Trophoblast cell (in vitro differentiated cells and primary cell): ENCODE data around the gene ALDH16A1.

Source experiments
- DNase-seq, 2 donors: peaks; one replicate each; pipeline ENCODE4 v3.0.0-alpha.2; 2016
- H2AFZ ChIP-seq: 2 replicates; pipeline ENCODE4 v1.6.1; 2013; ENCODE audit warnings: low read length, moderate library complexity, mild to moderate bottlenecking; ENCODE audit not compliant: insufficient read depth, poor library complexity
- H2AK5ac ChIP-seq: 2 replicates; pipeline ENCODE4 v1.6.1; 2013; ENCODE audit warnings: mild to moderate bottlenecking, low read length
- H2BK120ac ChIP-seq: 2 replicates; pipeline ENCODE4 v1.6.1; 2013; ENCODE audit warnings: low read length, mild to moderate bottlenecking, moderate library complexity; ENCODE audit not compliant: insufficient read depth, poor library complexity
- H2BK12ac ChIP-seq: 2 replicates; pipeline ENCODE4 v1.6.1; 2013; ENCODE audit warnings: mild to moderate bottlenecking, low read length, moderate library complexity
- H2BK5ac ChIP-seq: 2 replicates; pipeline ENCODE4 v1.6.1; 2013; ENCODE audit warnings: low read length, low read depth, moderate library complexity, mild to moderate bottlenecking; ENCODE audit not compliant: poor library complexity
- H3K14ac ChIP-seq: 2 replicates; pipeline ENCODE4 v1.6.1; 2013; ENCODE audit warnings: mild to moderate bottlenecking, low read length
- H3K18ac ChIP-seq: 2 replicates; pipeline ENCODE4 v1.6.1; 2013; ENCODE audit warnings: mild to moderate bottlenecking, low read length
- H3K23ac ChIP-seq: 2 replicates; pipeline ENCODE4 v1.6.1; 2013; ENCODE audit warnings: low read length
- H3K27ac ChIP-seq: 2 replicates; pipeline ENCODE4 v1.5.1; 2013; ENCODE audit warnings: low read depth, mild to moderate bottlenecking, inconsistent platforms, low read length, moderate library complexity
- H3K27me3 ChIP-seq: 2 replicates; pipeline ENCODE4 v1.6.1; 2013; ENCODE audit warnings: inconsistent platforms, mild to moderate bottlenecking, low read length, moderate library complexity; ENCODE audit not compliant: insufficient read depth
- H3K36me3 ChIP-seq, 2 experiments: 1 replicate in 1 of 2; 2 replicates in 1 of 2; pipeline ENCODE4 v1.6.1; 2013; ENCODE audit warnings: low read length in 2 of 2, mild to moderate bottlenecking in 2 of 2, moderate library complexity in 1 of 2; ENCODE audit not compliant: insufficient read depth in 2 of 2, control insufficient read depth in 1 of 2
- H3K4ac ChIP-seq: 2 replicates; pipeline ENCODE4 v1.6.1; 2013; ENCODE audit warnings: low read depth, mild to moderate bottlenecking, low read length, moderate library complexity
- H3K4me1 ChIP-seq, 2 experiments: 1 replicate in 1 of 2; 2 replicates in 1 of 2; pipeline ENCODE4 v1.6.1; 2013; ENCODE audit warnings: low read length in 2 of 2, mild to moderate bottlenecking in 2 of 2, moderate library complexity in 1 of 2; ENCODE audit not compliant: insufficient read depth in 2 of 2, control insufficient read depth in 1 of 2
- H3K4me2 ChIP-seq: 2 replicates; pipeline ENCODE4 v1.6.1; 2013; ENCODE audit warnings: inconsistent platforms, mild to moderate bottlenecking, low read length, moderate library complexity
- H3K4me3 ChIP-seq: 2 replicates; pipeline ENCODE4 v1.5.1; 2013; ENCODE audit warnings: mild to moderate bottlenecking, low read depth, low read length, inconsistent platforms
- H3K79me1 ChIP-seq: one replicate; pipeline ENCODE4 v1.6.1; 2013; ENCODE audit warnings: low read length
- H3K79me2 ChIP-seq: 2 replicates; pipeline ENCODE4 v1.6.1; 2013; ENCODE audit warnings: low read length, mild to moderate bottlenecking; ENCODE audit not compliant: control insufficient read depth, insufficient read depth, poor library complexity
- H3K9ac ChIP-seq: 2 replicates; pipeline ENCODE4 v1.6.1; 2013; ENCODE audit warnings: mild to moderate bottlenecking, low read length
- H3K9me3 ChIP-seq: 2 replicates; pipeline ENCODE4 v1.6.1; 2013; ENCODE audit warnings: low read depth, mild to moderate bottlenecking, control low read depth, inconsistent platforms, low read length; ENCODE audit not compliant: insufficient read depth
- H4K12ac ChIP-seq: 2 replicates; pipeline ENCODE4 v1.6.1; 2013; ENCODE audit warnings: low read depth, mild to moderate bottlenecking, low read length, moderate library complexity
- H4K8ac ChIP-seq: 2 replicates; pipeline ENCODE4 v1.6.1; 2013; ENCODE audit warnings: low read depth, mild to moderate bottlenecking, low read length, moderate library complexity
- H4K91ac ChIP-seq: one replicate; pipeline ENCODE4 v1.6.1; 2013; ENCODE audit warnings: low read depth, mild to moderate bottlenecking, low read length, moderate library complexity
- WGBS: extraction: QIAGEN DNeasy Blood & Tissue Kit; methylation state at CpG from one replicate; pipeline ENCODE4 v1.1.7; 2013; ENCODE audit warnings: missing lambda C conversion rate; ENCODE audit not compliant: insufficient read length, insufficient coverage; ENCODE audit errors: extremely low coverage; 5-methylcytosine and 5-hydroxymethylcytosine counted together

The ALDH16A1 gene

GRCh38 chr19:49498475-49498874 lies 45.5 kb downstream of the ALDH16A1 start:
- no peak overlapping the region for H2BK12ac ChIP-seq
- no peak overlapping the region for H4K8ac ChIP-seq
- no peaks in the 10 kb centered on the region for H3K27me3 ChIP-seq
- no peak overlapping the region for H3K4me2 ChIP-seq
- no peak overlapping the region for H4K12ac ChIP-seq
- no peak overlapping the region for H3K4me3 ChIP-seq
- no peak overlapping the region for H3K18ac ChIP-seq
- no peak overlapping the region for H2AK5ac ChIP-seq
- no peaks in the 10 kb centered on the region for H3K9me3 ChIP-seq
- no peak overlapping the region for H3K14ac ChIP-seq
- peaks cover 9% of the 10 kb centered on the region for H3K79me1 ChIP-seq
- H3K9ac ChIP-seq: no peak overlapping the region
- peaks cover 29 to 34% of the 10 kb centered on the region in 2 experiments for H3K36me3 ChIP-seq
- no peak overlapping the region for H3K27ac ChIP-seq
- H3K79me2 ChIP-seq: peaks cover 9% of the 10 kb centered on the region
- H2BK5ac ChIP-seq: no peak overlapping the region
- no peak overlapping the region for H2BK120ac ChIP-seq
- peaks cover 2 to 8% of the 10 kb centered on the region in 2 experiments for H3K4me1 ChIP-seq
- H2AFZ ChIP-seq: no peak overlapping the region
- no peak overlapping the region for H3K4ac ChIP-seq
- no peak for DNase-seq
- no CpG with 5 or more reads among the region's 7 CpGs for WGBS
- no peak overlapping the region for H4K91ac ChIP-seq
- H3K23ac ChIP-seq: no peak overlapping the region

- Histone ChIP-seq H4K12ac (no peak overlapping the region), H3K14ac (no peak overlapping the region), H3K9me3 (no peaks in the 10 kb centered on the region), H4K8ac (no peak overlapping the region), H2BK12ac (no peak overlapping the region), H3K9ac (no peak overlapping the region), H3K4me1 (peaks cover 2 to 8% of the 10 kb centered on the region in 2 experiments), H2AFZ (no peak overlapping the region), H2AK5ac (no peak overlapping the region), H3K4me2 (no peak overlapping the region), H3K18ac (no peak overlapping the region), H3K4me3 (no peak overlapping the region), H3K4ac (no peak overlapping the region), H2BK5ac (no peak overlapping the region), H3K27me3 (no peaks in the 10 kb centered on the region), H3K36me3 (peaks cover 29 to 34% of the 10 kb centered on the region in 2 experiments), H3K79me1 (peaks cover 9% of the 10 kb centered on the region), H2BK120ac (no peak overlapping the region), H3K79me2 (peaks cover 9% of the 10 kb centered on the region), H3K27ac (no peak overlapping the region), H3K23ac (no peak overlapping the region), H4K91ac (no peak overlapping the region)
- DNase-seq: no peak
- no CpG with 5 or more reads among the region's 19 CpGs for WGBS
These were observed 46.1 kb downstream of the ALDH16A1 start for GRCh38 chr19:49499030-49499670.

- Histone ChIP-seq H3K27me3 (no peaks in the 10 kb centered on the region), H3K9me3 (no peaks in the 10 kb centered on the region), H3K79me2 (no peaks in the 10 kb centered on the region), H3K4me2 (no peak overlapping the region), H3K18ac (no peak overlapping the region), H3K9ac (no peak overlapping the region), H3K4ac (no peak overlapping the region), H4K12ac (no peak overlapping the region), H3K79me1 (no peaks in the 10 kb centered on the region), H3K4me3 (no peak overlapping the region), H3K4me1 (no peaks in the 10 kb centered on the region), H2AFZ (no peak overlapping the region), H4K91ac (no peak overlapping the region), H4K8ac (no peak overlapping the region), H2AK5ac (no peak overlapping the region), H2BK12ac (no peak overlapping the region), H2BK5ac (no peak overlapping the region), H3K36me3 (peaks cover 19 to 24% of the 10 kb centered on the region in 2 experiments), H3K27ac (no peak overlapping the region), H3K14ac (no peak overlapping the region), H2BK120ac (no peak overlapping the region), H3K23ac (no peak overlapping the region)
- WGBS: no CpG with 5 or more reads among the region's 14 CpGs
- DNase-seq: peak; percentile 50 to 76
These were observed 50.0 kb downstream of the ALDH16A1 start for GRCh38 chr19:49502866-49503581.

- no peak overlapping the region for H2BK120ac ChIP-seq
- no peak overlapping the region for H3K4me3 ChIP-seq
- no peak overlapping the region for H3K4me2 ChIP-seq
- H3K4me1 ChIP-seq: no peaks in the 10 kb centered on the region
- no peak overlapping the region for H4K8ac ChIP-seq
- H3K23ac ChIP-seq: no peak overlapping the region
- H2BK12ac ChIP-seq: no peak overlapping the region
- H3K18ac ChIP-seq: no peak overlapping the region
- no peak for DNase-seq
- H2BK5ac ChIP-seq: no peak overlapping the region
- H3K27me3 ChIP-seq: no peaks in the 10 kb centered on the region
- no peak overlapping the region for H3K9ac ChIP-seq
- H2AFZ ChIP-seq: no peak overlapping the region
- no CpG with 5 or more reads among the region's 9 CpGs for whole genome bisulfite sequencing
- no peak overlapping the region for H4K12ac ChIP-seq
- no peak overlapping the region for H2AK5ac ChIP-seq
- no peak overlapping the region for H3K27ac ChIP-seq
- H3K9me3 ChIP-seq: no peaks in the 10 kb centered on the region
- no peaks in the 10 kb centered on the region for H3K79me2 ChIP-seq
- H3K14ac ChIP-seq: no peak overlapping the region
- H3K36me3 ChIP-seq: peaks cover 15 to 19% of the 10 kb centered on the region in 2 experiments
- H4K91ac ChIP-seq: no peak overlapping the region
- H3K79me1 ChIP-seq: no peaks in the 10 kb centered on the region
- no peak overlapping the region for H3K4ac ChIP-seq
These were observed 50.5 kb downstream of the ALDH16A1 start for GRCh38 chr19:49503582-49503962.
